ENCODE data around the gene EIF3M.
A peak's percentile ranks its signal among the peaks of the same experiment; 100 is the strongest.

DNA sequence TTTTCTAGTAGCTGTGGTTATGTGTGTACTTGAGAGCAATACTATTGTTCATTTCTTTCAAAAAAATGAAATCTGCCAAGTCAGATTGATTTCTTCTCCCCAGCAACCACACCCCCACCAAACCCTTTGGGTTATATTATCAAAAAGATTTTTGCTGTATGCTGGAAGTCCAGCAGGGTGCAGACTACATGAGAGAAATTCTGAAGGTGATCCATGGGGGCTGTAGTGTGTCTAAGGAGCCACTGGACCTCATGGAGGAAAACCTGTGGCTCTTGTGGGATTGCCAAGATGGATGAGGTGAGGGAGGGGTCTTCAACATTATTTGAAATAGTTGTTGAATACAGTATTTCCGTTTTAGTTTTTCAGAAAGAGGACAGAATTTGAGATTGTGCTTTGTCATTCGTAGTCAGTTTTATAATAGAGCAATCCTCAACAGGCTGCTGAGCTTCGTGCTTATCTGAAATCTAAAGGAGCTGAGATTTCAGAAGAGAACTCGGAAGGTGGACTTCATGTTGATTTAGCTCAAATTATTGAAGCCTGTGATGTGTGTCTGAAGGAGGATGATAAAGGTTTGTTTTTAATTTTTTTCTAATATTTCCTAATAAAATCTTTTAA is 3.1 kb downstream of the EIF3M start:
- TF ChIP-seq, protein P1, sequence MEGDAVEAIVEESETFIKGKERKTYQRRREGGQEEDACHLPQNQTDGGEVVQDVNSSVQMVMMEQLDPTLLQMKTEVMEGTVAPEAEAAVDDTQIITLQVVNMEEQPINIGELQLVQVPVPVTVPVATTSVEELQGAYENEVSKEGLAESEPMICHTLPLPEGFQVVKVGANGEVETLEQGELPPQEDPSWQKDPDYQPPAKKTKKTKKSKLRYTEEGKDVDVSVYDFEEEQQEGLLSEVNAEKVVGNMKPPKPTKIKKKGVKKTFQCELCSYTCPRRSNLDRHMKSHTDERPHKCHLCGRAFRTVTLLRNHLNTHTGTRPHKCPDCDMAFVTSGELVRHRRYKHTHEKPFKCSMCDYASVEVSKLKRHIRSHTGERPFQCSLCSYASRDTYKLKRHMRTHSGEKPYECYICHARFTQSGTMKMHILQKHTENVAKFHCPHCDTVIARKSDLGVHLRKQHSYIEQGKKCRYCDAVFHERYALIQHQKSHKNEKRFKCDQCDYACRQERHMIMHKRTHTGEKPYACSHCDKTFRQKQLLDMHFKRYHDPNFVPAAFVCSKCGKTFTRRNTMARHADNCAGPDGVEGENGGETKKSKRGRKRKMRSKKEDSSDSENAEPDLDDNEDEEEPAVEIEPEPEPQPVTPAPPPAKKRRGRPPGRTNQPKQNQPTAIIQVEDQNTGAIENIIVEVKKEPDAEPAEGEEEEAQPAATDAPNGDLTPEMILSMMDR (IDR thresholded peaks at IDR 0.05 in 8 of 11, conservative IDR thresholded peaks at IDR 0.05 in 3 of 11), result peak in 1 of 11 experiments; percentile 5
- TF ChIP-seq POLR2A (IDR thresholded peaks at IDR 0.05), result no peak
- no peak for TF ChIP-seq POLR2AphosphoS5 (IDR thresholded peaks at IDR 0.05)
